Raji (cell line): ENCODE measurements around the gene PNISR.

Experiments used
- POLR2A ChIP-seq: IDR thresholded peaks from 2 replicates; pipeline ENCODE4 v1.6.1; 2011; ENCODE audit warnings: low read depth, low read length, control low read depth; ENCODE audit not compliant: insufficient read depth

PNISR gene

DNA sequence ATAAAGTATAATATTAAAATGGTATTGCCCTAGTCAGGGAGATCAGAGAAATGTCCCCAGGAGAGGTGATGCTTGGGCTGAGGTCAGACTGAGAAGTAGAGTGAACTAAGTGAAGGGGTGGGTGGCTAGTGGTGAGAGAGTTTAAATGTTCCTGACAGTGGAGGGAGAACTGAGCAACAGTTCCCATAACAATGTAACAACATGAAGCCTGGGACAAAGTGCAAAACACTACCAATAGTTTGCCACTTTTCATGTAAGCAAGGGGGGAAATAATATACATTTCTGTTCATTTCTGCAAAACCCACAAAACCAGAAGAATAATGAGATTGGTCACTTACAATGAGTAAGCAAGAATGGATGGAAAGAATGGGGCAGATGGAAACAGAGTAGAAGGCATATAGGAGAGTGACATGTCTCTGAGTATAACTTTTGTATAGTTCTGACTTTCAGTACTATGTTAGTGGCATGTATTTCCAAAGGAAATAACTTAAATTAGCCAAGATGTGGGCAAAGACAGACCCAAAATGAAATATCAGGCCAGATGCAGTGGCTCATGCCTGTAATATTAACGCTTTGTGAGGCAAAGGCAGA lies 62.3 kb downstream of the PNISR start:
- TF ChIP-seq POLR2A = no peak

DNA sequence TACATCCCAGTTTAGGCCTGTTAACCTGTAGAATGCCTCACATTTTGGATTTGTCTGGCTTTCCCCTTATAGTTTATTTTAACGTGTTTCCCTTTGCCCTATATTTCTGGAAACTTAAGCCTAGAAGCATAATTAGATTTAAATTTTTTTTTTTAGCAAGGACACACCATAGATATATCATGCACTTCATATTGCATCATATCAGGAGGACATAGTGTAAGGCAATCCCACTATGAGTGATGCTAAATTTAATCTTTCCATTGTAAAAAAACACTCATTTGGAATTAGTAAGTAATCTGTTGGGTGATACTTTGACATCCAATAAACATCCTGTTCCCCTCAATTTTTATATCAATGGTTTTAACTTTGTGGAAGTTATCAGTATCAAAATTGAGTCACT lies 65.3 kb downstream of the PNISR start:
- no peak for TF ChIP-seq POLR2A

DNA sequence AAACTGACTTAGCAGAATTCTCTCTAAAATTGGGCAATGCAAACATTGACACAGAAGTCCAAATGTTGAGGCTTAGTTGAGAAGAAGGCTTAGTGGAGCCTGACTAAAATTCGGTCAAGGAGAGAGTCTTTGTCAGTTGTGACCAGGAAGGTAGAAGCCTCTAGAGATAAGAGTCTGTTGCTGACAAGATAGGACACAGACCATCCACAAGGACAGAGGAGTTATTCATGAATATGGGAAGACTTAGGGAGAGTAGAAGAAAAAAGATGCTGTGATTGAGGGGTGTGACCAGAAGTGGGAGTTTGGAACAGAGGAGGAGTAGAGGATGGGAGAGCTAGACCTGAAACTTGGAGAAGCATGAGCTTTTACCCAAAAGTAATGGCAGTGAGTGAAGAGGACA lies 68.5 kb downstream of the PNISR start:
- TF ChIP-seq POLR2A = no peak

DNA sequence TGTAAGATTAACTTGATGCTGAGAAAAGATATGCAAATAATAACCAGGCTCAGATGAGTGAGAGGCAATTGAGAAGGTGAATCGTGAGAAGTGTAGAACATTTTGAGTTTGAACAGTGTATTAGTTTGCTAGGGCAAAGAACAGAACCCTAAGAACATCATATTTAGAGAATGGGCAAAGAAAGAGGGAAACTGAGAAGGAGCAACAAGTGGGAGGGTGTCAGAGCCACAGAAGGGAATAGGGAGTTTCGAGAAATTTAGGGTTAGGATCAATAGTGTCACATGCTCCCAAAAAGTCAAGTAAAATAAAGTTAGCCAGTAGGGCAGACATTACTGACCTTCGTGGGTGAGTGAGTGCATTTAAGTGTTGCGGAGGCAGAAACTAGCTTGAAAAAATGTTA lies 70.1 kb downstream of the PNISR start:
- no peak for TF ChIP-seq POLR2A

DNA sequence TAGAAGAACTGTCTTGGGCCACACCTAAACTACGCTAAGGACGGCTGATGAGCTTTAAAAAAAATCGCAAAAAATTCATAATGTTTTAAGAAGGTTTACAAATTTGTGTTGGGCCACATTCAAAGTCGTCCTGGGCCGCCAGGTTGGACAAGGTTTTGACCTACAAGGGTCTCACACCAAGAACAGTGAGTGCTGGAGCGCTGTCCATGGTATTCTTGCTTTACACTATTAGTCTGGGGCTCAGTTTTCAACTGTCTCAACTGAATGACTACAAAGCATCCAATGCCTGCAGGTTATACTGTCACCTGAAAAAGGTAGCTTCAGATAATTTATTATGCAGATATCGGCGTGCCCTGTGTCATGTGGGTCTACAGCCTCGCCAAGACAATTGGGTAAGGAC lies 72.0 kb downstream of the PNISR start:
- TF ChIP-seq POLR2A = no peak

DNA sequence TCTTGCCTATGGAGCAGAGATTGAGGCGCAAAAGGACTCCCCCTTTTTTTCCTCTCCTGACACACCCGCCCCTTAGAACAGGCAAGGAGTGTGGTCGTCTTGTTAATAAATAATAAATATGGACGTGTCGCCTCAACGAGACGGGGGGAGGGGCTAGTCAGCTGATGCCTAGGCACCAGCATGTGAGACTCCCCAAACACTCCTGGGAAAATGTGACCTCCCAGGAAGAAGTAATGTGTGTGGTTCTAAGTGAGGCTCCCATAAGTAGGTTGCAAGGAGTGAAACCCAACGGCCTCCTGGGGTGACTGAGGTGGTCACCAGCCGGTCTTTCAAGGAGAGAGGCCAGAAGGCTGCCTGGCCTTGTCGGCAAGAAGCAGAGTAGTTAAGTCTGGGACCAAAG lies 74.5 kb downstream of the PNISR start:
- no peak for TF ChIP-seq POLR2A

DNA sequence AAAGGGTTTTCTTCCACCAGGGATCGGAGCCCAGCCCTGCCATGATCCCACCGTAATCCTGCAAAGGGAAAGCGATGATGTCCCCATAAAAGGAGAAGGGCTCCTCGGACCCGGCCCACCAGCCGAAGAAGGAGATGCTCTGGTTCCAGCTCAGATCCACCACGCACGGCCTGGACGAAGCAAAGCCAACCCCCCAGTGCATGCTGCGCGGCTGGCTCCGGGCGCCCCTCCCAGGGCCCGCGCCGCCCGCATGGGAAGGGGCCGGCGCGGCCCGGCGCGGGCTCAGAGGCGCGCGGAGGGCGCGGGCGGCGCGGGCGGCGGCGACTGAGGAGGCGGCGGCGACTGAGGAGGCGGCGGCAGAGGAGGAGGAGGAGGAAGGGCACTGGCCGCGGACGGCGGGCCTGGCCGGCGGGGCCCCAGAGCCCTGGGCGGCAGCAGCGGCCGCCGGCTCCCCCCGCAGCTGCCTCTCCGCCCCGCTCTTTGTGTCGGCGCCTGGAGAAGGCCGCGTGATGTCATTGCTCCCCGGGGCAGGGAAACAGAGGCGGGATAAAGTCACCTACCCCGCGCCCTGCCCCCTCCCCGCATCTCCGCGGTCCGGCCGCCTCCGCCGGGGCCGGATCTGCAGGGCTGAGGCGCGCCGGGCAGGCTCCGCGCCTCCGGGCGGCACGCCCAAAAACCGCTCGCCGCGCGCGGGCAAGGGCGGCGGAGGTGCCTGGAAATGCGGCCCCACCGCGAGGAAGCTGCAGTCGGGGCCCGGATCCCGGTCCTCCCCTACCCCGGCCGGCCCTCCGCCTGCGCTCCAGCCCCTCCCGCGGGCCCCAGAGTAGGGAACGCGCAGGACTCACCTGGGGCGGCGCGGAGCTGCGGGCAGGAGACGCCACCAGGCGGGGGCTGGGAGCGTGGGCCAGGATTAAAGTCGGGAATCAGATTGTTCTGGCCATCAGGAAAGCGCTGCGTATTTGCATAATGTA lies 75.7 kb downstream of the PNISR start, which contains the start of gene FAXC:
Gene FAXC (minus strand): TSS at position 504 of the 971 bp plus-strand sequence. CDS start 302 bp downstream, at position 202.
- TF ChIP-seq POLR2A = no peak

DNA sequence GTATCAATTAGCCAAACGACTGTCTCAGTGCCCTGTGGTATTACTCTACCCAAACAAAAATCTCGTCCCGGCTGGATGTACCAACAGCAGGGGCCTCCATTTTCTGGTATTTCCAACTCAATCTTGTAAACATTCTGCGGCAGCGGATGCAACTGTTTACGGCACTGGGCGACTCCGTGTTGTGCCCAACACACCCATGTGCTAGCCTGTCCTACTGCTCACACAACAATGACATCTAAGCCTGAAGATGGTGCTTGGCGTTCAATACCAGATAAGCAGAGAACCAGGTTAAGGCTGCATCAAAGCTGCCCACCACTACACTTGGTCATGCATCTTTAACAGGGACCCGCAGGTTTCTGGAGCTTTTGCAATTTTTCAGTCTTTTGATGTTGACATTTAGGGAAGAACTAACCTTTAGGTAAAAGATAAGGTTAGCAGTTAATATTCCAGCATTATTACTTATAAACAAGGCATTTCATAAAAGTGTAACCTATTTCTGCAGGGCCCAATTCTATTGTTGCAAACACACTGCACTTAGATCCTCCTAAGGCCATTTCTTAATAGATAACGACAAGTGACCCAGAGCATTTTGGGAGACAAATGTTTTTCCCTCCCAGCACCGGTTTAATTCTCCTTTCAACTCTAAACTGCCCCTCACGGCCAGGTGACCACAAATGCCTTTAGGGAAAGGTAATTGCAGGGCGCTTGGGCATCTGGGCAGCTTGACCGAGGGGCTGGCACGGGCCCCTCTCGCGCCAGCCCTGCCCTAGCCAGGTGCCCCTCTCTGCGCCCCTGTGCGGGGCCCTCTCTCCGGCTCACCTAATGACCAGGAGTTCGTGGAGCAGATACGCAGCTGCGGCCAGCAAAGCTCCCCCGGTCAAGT lies 76.6 kb downstream of the PNISR start:
- TF ChIP-seq POLR2A = no peak
